K562 (cell line): Measurements from ENCODE around the gene SHISA4. TPM values are rescaled to one million over a fixed set of nuclear protein-coding genes. Genes with fewer than 3 reads are reported as not detected.
A peak's percentile ranks its signal among the peaks of the same experiment; 100 is the strongest.

Experiments used
- ATAC-seq: fragments of 200-7000 bp; cut with Tn5 transposase; 3 replicates; pipeline ENCODE4 v1.9.1; 2020; ENCODE audit warnings: moderate library complexity
- BruUV-seq: library from RNA; stranded (reverse); fragments of 400-500 nt; replicated peaks from 2 replicates; lab custom pipeline; 2021; lab: Mats Ljungman, UMichigan
- CTCF ChIA-PET: fragments of 300-600 bp; formaldehyde crosslinking; extraction: SDS; loops from one replicate; lab custom pipeline; 2021; ENCODE audit warnings: low intra/inter-chr PET ratio; lab: Yijun Ruan, JAX
- POLR2A ChIA-PET: fragments of 300-600, 350-650 bp; sonication (Branson Sonifier 250); formaldehyde crosslinking; extraction: SDS; loops from one replicate; lab custom pipeline; 2021; ENCODE audit warnings: antibody characterized with exemption, inconsistent platforms; lab: Yijun Ruan, JAX
- DNase-seq, 4 experiments: peaks; one replicate each; pipeline versions ENCODE4 v3.0.0 to v3.0.0-alpha.2; 2011 to 2018; ENCODE audit warnings: low spot score in 3 of 4, mixed read lengths in 3 of 4; ENCODE audit errors: extremely low read depth in 1 of 4
- FAIRE-seq: peaks from 2 replicates; lab custom pipeline; 2011; peaks lifted over from hg19 to GRCh38; lab: Jason Lieb, UNC
- H2AFZ ChIP-seq: 2 replicates; pipeline ENCODE4 v1.6.0; 2011; ENCODE audit warnings: low read depth, low read length, control low read depth, inconsistent platforms
- H3K27ac ChIP-seq: fragments of 200-600 bp; 3 replicates; pipeline ENCODE4 v1.8.0; 2011; ENCODE audit warnings: low read depth, mild to moderate bottlenecking, control low read depth, inconsistent platforms, low read length, moderate library complexity, mixed read lengths; ENCODE audit errors: extremely low read depth
- H3K27me3 ChIP-seq, 2 experiments: fragments of 300-600 bp in 1 of 2; 2 replicates in 1 of 2; 3 replicates in 1 of 2; pipeline versions ENCODE4 v1.6.0 to v1.8.0; 2011; ENCODE audit warnings: inconsistent platforms in 2 of 2, low read length in 2 of 2, mild to moderate bottlenecking in 1 of 2, mixed read lengths in 1 of 2, moderate library complexity in 1 of 2; ENCODE audit not compliant: control insufficient read depth in 2 of 2, insufficient read depth in 2 of 2
- H3K36me3 ChIP-seq: fragments of 300-600 bp; 3 replicates; pipeline ENCODE4 v1.8.0; 2011; ENCODE audit warnings: mild to moderate bottlenecking, low read length, inconsistent platforms; ENCODE audit not compliant: control insufficient read depth, insufficient read depth
- H3K4me1 ChIP-seq, 2 experiments: fragments of 200-600 bp in 1 of 2; replicated peaks in 1 of 2; 2 replicates in 1 of 2; 3 replicates in 1 of 2; pipeline versions ENCODE4 v1.5.1 to v1.8.0; 2011; ENCODE audit warnings: inconsistent platforms in 2 of 2, low read length in 2 of 2, mild to moderate bottlenecking in 1 of 2, mixed read lengths in 1 of 2, moderate library complexity in 1 of 2; ENCODE audit not compliant: control insufficient read depth in 2 of 2, insufficient read depth in 2 of 2
- H3K4me2 ChIP-seq: 2 replicates; pipeline ENCODE4 v1.6.1; 2011; ENCODE audit warnings: low read length, control low read depth, inconsistent platforms, mixed read lengths; ENCODE audit not compliant: insufficient read depth
- H3K4me3 ChIP-seq: fragments of 200-600 bp; sonication (generic), shearing (Covaris generic); 2 replicates; pipeline ENCODE4 v1.5.1; 2016; ENCODE audit warnings: control low read depth, inconsistent platforms
- H3K79me2 ChIP-seq: fragments of 200-600 bp; 3 replicates; pipeline ENCODE4 v1.8.0; 2011; ENCODE audit warnings: low read length, inconsistent platforms; ENCODE audit not compliant: control insufficient read depth, insufficient read depth
- H3K9ac ChIP-seq, 2 experiments: 2 replicates each; pipeline versions ENCODE4 v1.6.0 to v1.6.1; 2011; ENCODE audit warnings: low read depth in 2 of 2, low read length in 2 of 2, control low read depth in 1 of 2, inconsistent platforms in 1 of 2, mild to moderate bottlenecking in 1 of 2, mixed read lengths in 1 of 2; ENCODE audit not compliant: insufficient read depth in 1 of 2
- H3K9me1 ChIP-seq: one replicate; pipeline ENCODE4 v1.6.0; 2011; ENCODE audit warnings: inconsistent platforms, mild to moderate bottlenecking, low read length, moderate library complexity; ENCODE audit not compliant: control insufficient read depth, insufficient read depth
- H3K9me3 ChIP-seq: replicated peaks from 2 replicates; pipeline ENCODE4 v1.5.1; 2011; ENCODE audit warnings: low read depth, low read length, inconsistent platforms; ENCODE audit not compliant: control insufficient read depth, insufficient read depth
- H4K20me1 ChIP-seq: replicated peaks from 2 replicates; pipeline ENCODE4 v1.6.1; 2011; ENCODE audit warnings: low read length, inconsistent platforms, mixed read lengths; ENCODE audit not compliant: control insufficient read depth, insufficient read depth
- CTCF ChIP-seq, 3 experiments: IDR thresholded peaks in 2 of 3; conservative IDR thresholded peaks in 1 of 3; 2 replicates each; pipeline ENCODE4 v1.5.1; 2011 to 2012; ENCODE audit warnings: low read length in 3 of 3, mild to moderate bottlenecking in 3 of 3, control low read depth in 2 of 3, improper control_type of control experiment in 1 of 3, inconsistent platforms in 1 of 3, low read depth in 1 of 3, mixed read lengths in 1 of 3, moderate library complexity in 1 of 3; ENCODE audit not compliant: insufficient read depth in 2 of 3
- E2F4 ChIP-seq: sonication (generic); formaldehyde crosslinking; IDR thresholded peaks from 2 replicates; pipeline ENCODE4 v1.8.0; 2022; ENCODE audit warnings: mild to moderate bottlenecking, low read depth, missing genetic modification reagents
- JUN ChIP-seq, 2 experiments: sonication (generic) in 1 of 2; formaldehyde crosslinking in 1 of 2; IDR thresholded peaks; 2 replicates each; pipeline versions ENCODE4 v1.6.1 to v1.8.0; 2012 to 2022; ENCODE audit warnings: borderline replicate concordance in 2 of 2, mild to moderate bottlenecking in 2 of 2, improper control_type of control experiment in 1 of 2, low read depth in 1 of 2, low read length in 1 of 2, missing genetic modification reagents in 1 of 2
- MAFF ChIP-seq: IDR thresholded peaks from 2 replicates; pipeline ENCODE4 v1.6.1; 2012; ENCODE audit warnings: low read length, improper control_type of control experiment
- NR2C1 ChIP-seq, 2 experiments: fragments of 450-650 bp; IDR thresholded peaks; 2 replicates each; pipeline ENCODE4 v1.6.1; 2017; ENCODE audit warnings: mild to moderate bottlenecking in 2 of 2, antibody characterized with exemption in 1 of 2, inconsistent platforms in 1 of 2, missing compliant biosample characterization in 1 of 2, missing genetic modification characterization in 1 of 2
- PHF20 ChIP-seq: fragments of 450-650 bp; IDR thresholded peaks from 2 replicates; pipeline ENCODE4 v1.6.1; 2018; ENCODE audit not compliant: partially characterized antibody
- POLR2G ChIP-seq: fragments of 200-400 bp; formaldehyde crosslinking; IDR thresholded peaks from 2 replicates; pipeline ENCODE4 v1.6.1; 2017; ENCODE audit warnings: low read depth, mild to moderate bottlenecking, antibody characterized with exemption, low read length, moderate library complexity
- SNAPC5 ChIP-seq: fragments of 250-450 bp; sonication (Bioruptor Pico); IDR thresholded peaks from 2 replicates; pipeline ENCODE4 v1.8.0; 2021; ENCODE audit warnings: moderate library complexity, mild to moderate bottlenecking, inconsistent platforms
- WGBS: fragments of 100-300 bp; shearing (Covaris generic); methylation state at CpG from one replicate; pipeline ENCODE4 v1.1.6; 2016; ENCODE audit warnings: low coverage, mixed read lengths; ENCODE audit not compliant: insufficient coverage; ENCODE audit errors: missing lambda C conversion rate; 5-methylcytosine and 5-hydroxymethylcytosine counted together
- in situ Hi-C: fragments of 300-500 bp; cut with MboI; formaldehyde crosslinking; loops from 4 replicates; pipeline ENCODE4 v1.15.0; 2018; ENCODE audit warnings: inconsistent platforms, mixed read lengths
- intact Hi-C: fragments of 100-400 bp; cut with micrococcal nuclease; formaldehyde crosslinking; loops from 2 replicates; pipeline ENCODE4 v1.14.2; 2022
- polyA plus RNA-seq, 8 experiments: library from polyadenylated mRNA; depleted of rRNA in 4 of 8; stranded (reverse) in 5 of 8; unstranded in 3 of 8; fragments of >200 nt; fragmentation: Nextera tagmentation in 2 of 8; fragmentation: Illumina TruSeq in 1 of 8; extraction: Ambion mirVana in 2 of 8; extraction: Trizol in 1 of 8; gene quantifications; 2 replicates each; pipeline versions ENCODE4 v1.2.1 to v1.2.3, GENCODE V29; 2011 to 2014; ENCODE audit warnings: inconsistent platforms in 1 of 8, missing spikeins in 1 of 8
- total RNA-seq, 7 experiments: library from RNA; depleted of rRNA in 6 of 7; stranded (reverse); fragments of >200 nt in 6 of 7; fragmentation: Illumina TruSeq in 2 of 7; extraction: Trizol in 2 of 7; gene quantifications; 2 replicates each; pipeline versions ENCODE4 v1.2.1 to v1.2.3, GENCODE V29; 2011 to 2021; ENCODE audit warnings: low replicate concordance in 1 of 7
- TF ChIP-seq, protein P1 (sequence below): IDR thresholded peaks from 3 replicates; pipeline ENCODE4 v1.6.1; 2011; ENCODE audit warnings: borderline replicate concordance, mild to moderate bottlenecking; ENCODE audit not compliant: insufficient read length, insufficient read depth

Gene SHISA4
- total and polyA plus RNA-seq, 9 of the 15 experiments (the other 6 are each of a cell fraction or from before 2014, with no cell fraction given), result 0.15 to 0.95 (median 0.68) TPM; not detected in 2

GRCh38 chr1:201884425-201884824 lies 4.3 kb upstream of the SHISA4 start:
- ATAC-seq (no peak), FAIRE-seq (no peak), DNase-seq (peak in 2 of 4 experiments; percentile 18 to 28)
- intact Hi-C loops, result loop anchor here (5.0 kb wide), 3 partner anchors 57 to 352 kb away; partner anchors contain the start of gene IPO9
- Histone ChIP-seq H3K27ac (peak overlapping the region; percentile 43; the same call in 2 of the 3 replicates), H3K4me3 (no peak overlapping the region), H3K4me2 (no peak overlapping the region; the same call in 1 of the 2 replicates), H3K9me3 (no peaks in the 10 kb centered on the region), H3K9me1 (no peaks in the 10 kb centered on the region), H3K36me3 (no peaks in the 10 kb centered on the region), H2AFZ (peak overlapping the region; percentile 62; the same call in 1 of the 2 replicates), H4K20me1 (no peaks in the 10 kb centered on the region), H3K79me2 (no peaks in the 10 kb centered on the region), H3K9ac (peak overlapping the region; percentile 28 to 72), H3K4me1 (peaks cover 47 to 55% of the 10 kb centered on the region in 2 experiments), H3K27me3 (no peaks in the 10 kb centered on the region)
- WGBS, result 60% methylated on average over 1 of the region's 1 CpG
- CTCF ChIA-PET, result no interaction called here
- POLR2A ChIA-PET, result interaction anchor here (0.7 to 2.5 kb wide), 7 partner anchors 10 to 275 kb away, joined by 3 to 10 read pairs (median 6); no protein-coding TSS in a partner anchor
- BruUV-seq, result no TSS peak
- in situ Hi-C loops, result no loop called here
- TF ChIP-seq SNAPC5 (CRISPR knock-in tag), result no peak
- no peak for TF ChIP-seq CTCF (IDR thresholded peaks at IDR 0.05 in 2 of 3, conservative IDR thresholded peaks at IDR 0.05 in 1 of 3; ENCODE audit: insufficient read depth in 2 of 3, low read depth in 1 of 3, low read length in 3 of 3)
- no peak for TF ChIP-seq NR2C1 (IDR thresholded peaks at IDR 0.05)
- no peak for TF ChIP-seq NR2C1 (tag; IDR thresholded peaks at IDR 0.05)
- no peak for TF ChIP-seq PHF20
- no peak for TF ChIP-seq JUN (IDR thresholded peaks at IDR 0.05; ENCODE audit: borderline replicate concordance, low read depth, low read length)
- TF ChIP-seq JUN (CRISPR knock-in tag; IDR thresholded peaks at IDR 0.05; ENCODE audit: borderline replicate concordance), result 0 out of 2 replicates have a peak, but pooled peaks have one; percentile 47
- TF ChIP-seq, protein P1, sequence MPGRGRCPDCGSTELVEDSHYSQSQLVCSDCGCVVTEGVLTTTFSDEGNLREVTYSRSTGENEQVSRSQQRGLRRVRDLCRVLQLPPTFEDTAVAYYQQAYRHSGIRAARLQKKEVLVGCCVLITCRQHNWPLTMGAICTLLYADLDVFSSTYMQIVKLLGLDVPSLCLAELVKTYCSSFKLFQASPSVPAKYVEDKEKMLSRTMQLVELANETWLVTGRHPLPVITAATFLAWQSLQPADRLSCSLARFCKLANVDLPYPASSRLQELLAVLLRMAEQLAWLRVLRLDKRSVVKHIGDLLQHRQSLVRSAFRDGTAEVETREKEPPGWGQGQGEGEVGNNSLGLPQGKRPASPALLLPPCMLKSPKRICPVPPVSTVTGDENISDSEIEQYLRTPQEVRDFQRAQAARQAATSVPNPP, result no peak
- TF ChIP-seq POLR2G, result peak; percentile 46; the same call in 1 of the 2 replicates
- TF ChIP-seq MAFF, result no peak
- TF ChIP-seq E2F4 (CRISPR knock-in tag), result no peak
